Thoracic aorta (tissue), 2 donors: Measurements from ENCODE around the gene SERTAD3. TPM values are rescaled to one million over a fixed set of nuclear protein-coding genes. Genes with fewer than 3 reads are reported as not detected.
A peak's percentile ranks its signal among the peaks of the same experiment; 100 is the strongest.

Experiments
- ATAC-seq: fragments of 150-250 bp; one replicate; pipeline ENCODE4 v1.8.0; 2017; ENCODE audit warnings: low read depth; ENCODE audit not compliant: insufficient number of reproducible peaks, low FRiP score
- DNase-seq: peaks from one replicate; pipeline ENCODE4 v3.0.0-alpha.2; 2020; ENCODE audit warnings: low spot score
- H3K27ac ChIP-seq, 2 donors: fragments of 200-600 bp; sonication (generic); 1 replicate in 1 of 2; 2 replicates in 1 of 2; pipeline ENCODE4 v1.5.1; 2016; ENCODE audit warnings: mild to moderate bottlenecking in 2 of 2, moderate library complexity in 2 of 2
- H3K27me3 ChIP-seq: fragments of 200-600 bp; sonication (generic); replicated peaks from 2 replicates; pipeline ENCODE4 v1.6.0; 2016; ENCODE audit warnings: mild to moderate bottlenecking; ENCODE audit not compliant: insufficient read depth
- H3K36me3 ChIP-seq: fragments of 200-600 bp; sonication (generic); one replicate; pipeline ENCODE4 v1.5.1; 2016
- H3K4me1 ChIP-seq, 2 donors: fragments of 200-600 bp; sonication (generic); 1 replicate in 1 of 2; 2 replicates in 1 of 2; pipeline versions ENCODE4 v1.5.1 to v1.6.0; 2016; ENCODE audit warnings: low read depth in 2 of 2, mild to moderate bottlenecking in 1 of 2; ENCODE audit not compliant: control insufficient read depth in 1 of 2
- H3K4me3 ChIP-seq: fragments of 200-600 bp; sonication (generic); 2 replicates; pipeline ENCODE4 v1.5.1; 2016; ENCODE audit warnings: mild to moderate bottlenecking
- H3K9me3 ChIP-seq: fragments of 200-600 bp; sonication (generic); 2 replicates; pipeline ENCODE4 v1.5.1; 2016
- total RNA-seq, 2 donors: library from RNA; depleted of rRNA; stranded (reverse); fragments of >200 nt; gene quantifications; one replicate each; pipeline versions ENCODE4 v1.1.0 to v1.2.3, GENCODE V29; 2016
- TF ChIP-seq, protein P1 (sequence below): fragments of 200-600 bp; sonication (generic); IDR thresholded peaks from one replicate; pipeline ENCODE4 v1.5.1; 2019; ENCODE audit warnings: antibody characterized with exemption

SERTAD3 gene
- total RNA-seq, 2 donors from 2014 or later = 12.3 to 19.4 TPM

DNA sequence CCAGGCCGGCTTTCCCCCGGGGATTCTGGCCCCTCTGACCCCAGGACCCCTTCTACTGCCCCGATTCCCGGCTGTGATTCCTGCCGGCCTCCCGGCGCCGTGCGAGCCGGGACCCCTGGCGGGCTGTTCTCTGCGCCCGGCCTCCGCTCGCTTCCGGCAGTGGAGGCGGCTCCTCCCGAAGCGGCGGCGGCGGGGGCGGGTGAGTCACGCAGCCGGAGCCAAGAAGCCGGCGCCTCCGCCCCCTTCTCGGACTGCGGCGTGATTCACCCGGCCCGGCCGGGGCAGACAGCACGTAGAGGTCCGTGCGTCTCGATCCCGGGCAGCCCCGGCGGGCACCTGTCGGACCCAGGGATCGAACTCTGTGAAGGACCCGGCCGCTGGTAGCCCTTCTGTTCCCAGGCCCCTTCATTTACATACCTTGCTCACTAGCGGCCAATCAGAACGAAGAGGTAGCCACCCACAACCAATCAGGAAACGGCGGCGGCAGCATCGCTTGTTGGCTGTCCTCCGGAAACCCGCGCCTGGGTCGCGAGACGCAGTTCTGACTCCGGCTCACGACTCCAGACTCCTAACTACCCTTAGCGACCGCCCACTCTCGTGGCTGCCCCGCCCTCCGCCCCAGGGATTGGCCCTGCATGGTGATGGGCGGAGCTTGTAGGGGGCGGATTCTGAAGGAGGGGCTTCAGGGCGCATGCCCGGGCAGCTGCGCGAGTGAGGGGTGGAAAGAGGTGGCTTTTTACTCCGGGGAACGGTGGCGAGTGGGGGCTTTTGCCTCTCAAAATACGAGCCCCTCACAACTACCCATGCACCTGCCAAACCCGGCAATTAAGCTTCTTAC lies 18.5 kb downstream of the SERTAD3 start, which contains the start of gene SERTAD1:
SERTAD1 (minus strand) TSS at position 543 of the 838 bp plus-strand sequence. CDS start 2,446 bp downstream, outside the sequence.
- H3K9me3 ChIP-seq = no peaks in the 10 kb centered on the region
- peak; percentile 89 for ATAC-seq

DNA sequence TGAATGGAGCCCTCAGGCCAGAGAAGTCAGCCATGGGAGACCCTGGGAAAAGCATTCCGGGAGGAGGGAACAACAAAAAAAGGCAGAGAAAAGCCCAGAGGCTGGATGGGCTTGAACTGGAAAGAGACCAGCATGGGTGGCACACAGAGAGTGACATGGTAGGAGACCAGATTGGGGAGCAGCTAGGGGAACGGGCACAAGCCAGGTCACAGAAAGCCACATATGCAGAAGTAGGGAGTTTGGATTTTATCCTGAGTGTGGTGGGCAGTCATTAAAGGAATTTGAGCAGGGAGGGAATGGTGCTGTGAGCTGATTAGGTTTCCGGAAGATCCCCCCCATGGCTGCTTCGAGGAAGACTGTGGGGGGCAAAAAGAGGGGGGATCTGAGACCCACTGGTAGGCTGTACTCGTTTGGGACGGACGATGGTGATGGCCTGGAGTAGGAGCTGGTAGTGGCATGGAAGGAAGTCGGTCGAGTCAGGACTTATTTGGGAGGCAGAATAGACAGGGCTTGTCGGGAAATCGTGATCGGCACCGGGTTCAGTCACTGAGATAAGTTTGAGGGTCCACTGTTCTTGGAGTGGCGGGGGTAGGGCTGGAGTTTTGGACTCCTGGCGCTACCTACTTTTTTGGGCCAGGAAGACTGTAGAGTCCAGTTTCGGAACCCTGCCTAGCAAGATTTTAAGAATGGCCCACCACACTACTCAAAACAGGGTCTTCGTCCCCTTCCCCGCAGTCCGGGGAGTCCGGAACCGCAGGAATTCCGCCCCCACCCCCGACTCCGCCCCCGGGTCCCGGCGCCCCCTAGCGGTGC lies 19.3 kb downstream of the SERTAD3 start:
- Histone ChIP-seq H3K4me3 (peak overlapping the region; percentile 83), H3K27me3 (no peaks in the 10 kb centered on the region), H3K4me1 (peaks cover 19 to 29% of the 10 kb centered on the region in 2 donors), H3K36me3 (peaks cover 11% of the 10 kb centered on the region), H3K9me3 (no peaks in the 10 kb centered on the region), H3K27ac (peak overlapping the region; percentile 99 to 100)
- TF ChIP-seq, protein P1, sequence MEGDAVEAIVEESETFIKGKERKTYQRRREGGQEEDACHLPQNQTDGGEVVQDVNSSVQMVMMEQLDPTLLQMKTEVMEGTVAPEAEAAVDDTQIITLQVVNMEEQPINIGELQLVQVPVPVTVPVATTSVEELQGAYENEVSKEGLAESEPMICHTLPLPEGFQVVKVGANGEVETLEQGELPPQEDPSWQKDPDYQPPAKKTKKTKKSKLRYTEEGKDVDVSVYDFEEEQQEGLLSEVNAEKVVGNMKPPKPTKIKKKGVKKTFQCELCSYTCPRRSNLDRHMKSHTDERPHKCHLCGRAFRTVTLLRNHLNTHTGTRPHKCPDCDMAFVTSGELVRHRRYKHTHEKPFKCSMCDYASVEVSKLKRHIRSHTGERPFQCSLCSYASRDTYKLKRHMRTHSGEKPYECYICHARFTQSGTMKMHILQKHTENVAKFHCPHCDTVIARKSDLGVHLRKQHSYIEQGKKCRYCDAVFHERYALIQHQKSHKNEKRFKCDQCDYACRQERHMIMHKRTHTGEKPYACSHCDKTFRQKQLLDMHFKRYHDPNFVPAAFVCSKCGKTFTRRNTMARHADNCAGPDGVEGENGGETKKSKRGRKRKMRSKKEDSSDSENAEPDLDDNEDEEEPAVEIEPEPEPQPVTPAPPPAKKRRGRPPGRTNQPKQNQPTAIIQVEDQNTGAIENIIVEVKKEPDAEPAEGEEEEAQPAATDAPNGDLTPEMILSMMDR = no peak
- ATAC-seq (peak; percentile 1), DNase-seq (no peak)

More for the DNA sequence above, 18.5 kb downstream of the SERTAD3 start, which contains the start of gene SERTAD1:
- TF ChIP-seq, protein P1 = peak; percentile 74
- H3K4me3 ChIP-seq = peak within 1 kb of the TSS; percentile 83
- H3K27ac ChIP-seq = peak within 1 kb of the TSS; percentile 99 to 100
- H3K4me1 ChIP-seq = peaks cover 19 to 29% of the 10 kb centered on the region in 2 donors
- H3K36me3 ChIP-seq = peaks cover 11% of the 10 kb centered on the region
- peak; percentile 97 for DNase-seq
- H3K27me3 ChIP-seq = no peaks in the 10 kb centered on the region

DNA sequence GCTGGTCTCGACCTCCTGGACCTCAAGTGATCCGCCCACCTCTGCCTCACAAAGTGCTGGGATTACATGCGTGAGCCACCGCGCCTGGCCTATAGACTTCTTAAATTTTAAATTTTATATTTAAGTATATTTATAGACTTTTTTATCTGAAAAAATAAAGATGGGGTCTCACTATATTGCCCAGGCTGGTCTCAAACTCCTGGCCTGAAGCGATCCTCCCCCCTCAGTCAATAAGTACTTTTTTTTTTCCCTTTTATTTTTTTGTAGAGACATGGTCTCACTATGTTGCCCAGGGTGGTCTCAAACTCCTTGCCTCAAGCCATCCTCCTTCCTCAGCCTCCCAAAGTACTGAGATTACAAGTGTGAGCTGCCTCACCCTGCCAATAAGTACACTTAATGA lies 20.2 kb downstream of the SERTAD3 start:
- Histone ChIP-seq H3K9me3 (no peaks in the 10 kb centered on the region), H3K36me3 (peaks cover 11% of the 10 kb centered on the region), H3K27me3 (no peaks in the 10 kb centered on the region), H3K4me3 (peak overlapping the region; percentile 83), H3K27ac (peak overlapping the region; percentile 99 to 100), H3K4me1 (peaks cover 19 to 29% of the 10 kb centered on the region in 2 donors)
- TF ChIP-seq, protein P1 = no peak
- no peak for DNase-seq
- ATAC-seq = no peak

DNA sequence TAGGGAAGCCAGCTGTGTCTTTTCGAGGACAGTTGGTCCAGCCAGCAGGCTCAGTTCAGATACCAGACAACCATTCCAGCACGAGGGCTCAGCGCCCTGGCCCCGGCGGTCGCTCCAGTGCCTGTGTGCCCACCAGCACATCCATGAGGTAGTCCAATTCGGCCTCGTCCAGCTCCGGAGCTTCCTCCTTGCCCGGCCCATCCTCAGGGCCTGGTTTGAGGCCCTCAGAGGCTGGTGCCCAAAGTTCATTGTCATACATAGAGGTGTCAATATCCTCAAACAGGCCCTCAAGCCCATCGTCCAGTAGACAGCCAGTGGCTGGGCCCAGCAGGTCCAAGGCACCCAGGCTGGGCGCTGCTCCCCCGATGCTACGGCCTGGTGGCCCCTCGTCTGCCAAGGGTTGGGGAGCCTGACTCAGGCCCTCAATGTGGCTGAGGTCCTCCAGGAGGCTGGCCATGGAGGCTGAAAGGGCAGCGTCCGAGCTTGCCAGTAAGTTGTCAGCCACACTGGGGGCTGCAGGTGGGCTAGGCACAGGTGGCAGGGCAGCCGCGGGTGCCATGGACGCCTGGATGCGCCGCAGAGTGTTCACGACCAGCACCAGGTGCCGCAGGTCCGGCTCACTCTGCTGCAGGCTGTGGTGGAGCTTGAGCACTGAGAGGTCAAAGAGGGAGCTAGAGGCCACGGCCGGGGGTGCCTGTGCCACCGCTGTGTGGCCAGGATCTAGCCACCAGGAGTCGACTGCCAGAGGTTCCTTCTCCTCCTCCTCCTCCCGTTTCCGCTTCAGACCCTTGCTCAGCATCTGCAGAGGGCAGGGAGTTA lies 21.2 kb downstream of the SERTAD3 start:
- Histone ChIP-seq H3K4me1 (peaks cover 19 to 29% of the 10 kb centered on the region in 2 donors), H3K4me3 (no peak overlapping the region)
- TF ChIP-seq, protein P1 = no peak

More for the DNA sequence above, 21.2 kb downstream of the SERTAD3 start:
- ATAC-seq (no peak), DNase-seq (no peak)
- Histone ChIP-seq H3K27ac (peak overlapping the region; percentile 99), H3K36me3 (peaks cover 11% of the 10 kb centered on the region), H3K9me3 (no peaks in the 10 kb centered on the region), H3K27me3 (no peaks in the 10 kb centered on the region)
